Calu3 (cell line): Measurements from ENCODE around the gene SOS2. TPM values are rescaled to one million over a fixed set of nuclear protein-coding genes. Genes with fewer than 3 reads are reported as not detected.

Experiments
- BruUV-seq: library from RNA; stranded (reverse); fragments of 400-500 nt; replicated peaks from 2 replicates; lab custom pipeline; 2021; lab: Mats Ljungman, UMichigan
- CTCF ChIA-PET: fragments of 300-600 bp; sonication (Branson Sonifier 250); formaldehyde crosslinking; loops from one replicate; lab custom pipeline; 2022; ENCODE audit warnings: antibody characterized with exemption; lab: Charles Lee
- DNase-seq: peaks from one replicate; pipeline ENCODE4 v3.0.0; 2022
- H3K27ac Mint-ChIP-seq: one replicate; pipeline ENCODE4 v1.8.0; 2022; ENCODE audit warnings: mixed read lengths; ENCODE audit not compliant: unreplicated experiment
- H3K27me3 Mint-ChIP-seq: one replicate; pipeline ENCODE4 v1.8.0; 2022; ENCODE audit warnings: mixed read lengths; ENCODE audit not compliant: unreplicated experiment
- H3K36me3 Mint-ChIP-seq: one replicate; pipeline ENCODE4 v1.8.0; 2022; ENCODE audit warnings: mild to moderate bottlenecking, moderate library complexity, mixed read lengths; ENCODE audit not compliant: insufficient read depth, unreplicated experiment
- H3K4me1 Mint-ChIP-seq: one replicate; pipeline ENCODE4 v1.8.0; 2022; ENCODE audit warnings: mild to moderate bottlenecking, low read depth, mixed read lengths; ENCODE audit not compliant: unreplicated experiment
- H3K4me3 Mint-ChIP-seq: one replicate; pipeline ENCODE4 v1.8.0; 2022; ENCODE audit warnings: mild to moderate bottlenecking, low read depth, moderate library complexity, mixed read lengths; ENCODE audit not compliant: unreplicated experiment
- H3K9me3 Mint-ChIP-seq: one replicate; pipeline ENCODE4 v1.8.0; 2022; ENCODE audit warnings: low read depth, mixed read lengths; ENCODE audit not compliant: unreplicated experiment
- CTCF ChIP-seq: fragments of 200-600 bp; IDR thresholded peaks from one replicate; pipeline ENCODE4 v1.8.0; 2022; ENCODE audit warnings: antibody characterized with exemption; ENCODE audit not compliant: unreplicated experiment
- intact Hi-C: fragments of 100-400 bp; cut with micrococcal nuclease; formaldehyde crosslinking; loops from one replicate; pipeline ENCODE4 v1.10.0; 2022; ENCODE audit not compliant: unreplicated experiment
- total RNA-seq: library from RNA; stranded (reverse); gene quantifications from 2 replicates; pipeline ENCODE4 v1.2.3, GENCODE V29; 2022

SOS2 gene
- total RNA-seq, 1 experiment from 2014 or later, result 17.1 TPM

GRCh38 chr14:50218501-50218900 lies 12.9 kb downstream of the SOS2 start:
- H3K27ac Mint-ChIP-seq, result no peak overlapping the region
- H3K36me3 Mint-ChIP-seq, result peaks cover 6% of the 10 kb centered on the region
- intact Hi-C loops, result no loop called here
- H3K4me1 Mint-ChIP-seq, result peaks cover 12% of the 10 kb centered on the region
- DNase-seq, result no peak
- no peak for TF ChIP-seq CTCF
- no TSS peak for BruUV-seq
- no peak overlapping the region for H3K4me3 Mint-ChIP-seq
- no peaks in the 10 kb centered on the region for H3K9me3 Mint-ChIP-seq
- H3K27me3 Mint-ChIP-seq, result no peaks in the 10 kb centered on the region
- CTCF ChIA-PET, result interaction anchor here (0.7 kb wide), 2 partner anchors 42 to 442 kb away, joined by 4 read pairs; no protein-coding TSS in a partner anchor

- no peak for TF ChIP-seq CTCF
- no peak overlapping the region for H3K27ac Mint-ChIP-seq
- H3K36me3 Mint-ChIP-seq, result no peaks in the 10 kb centered on the region
- intact Hi-C loops, result no loop called here
- no TSS peak for BruUV-seq
- no peak overlapping the region for H3K4me3 Mint-ChIP-seq
- H3K4me1 Mint-ChIP-seq, result peaks cover 9% of the 10 kb centered on the region
- no peak for DNase-seq
- H3K27me3 Mint-ChIP-seq, result no peaks in the 10 kb centered on the region
- CTCF ChIA-PET, result no interaction called here
- no peaks in the 10 kb centered on the region for H3K9me3 Mint-ChIP-seq
Measured at GRCh38 chr14:50215416-50215815, 16.0 kb downstream of the SOS2 start.

GRCh38 chr14:50213795-50214194 lies 17.6 kb downstream of the SOS2 start:
- CTCF ChIA-PET, result no interaction called here
- H3K27me3 Mint-ChIP-seq, result no peaks in the 10 kb centered on the region
- BruUV-seq, result no TSS peak
- no peaks in the 10 kb centered on the region for H3K9me3 Mint-ChIP-seq
- H3K4me3 Mint-ChIP-seq, result no peak overlapping the region
- no peak overlapping the region for H3K27ac Mint-ChIP-seq
- intact Hi-C loops, result no loop called here
- H3K36me3 Mint-ChIP-seq, result no peaks in the 10 kb centered on the region
- no peak for TF ChIP-seq CTCF
- DNase-seq, result no peak
- H3K4me1 Mint-ChIP-seq, result peaks cover 9% of the 10 kb centered on the region

GRCh38 chr14:50212726-50213125 lies 18.7 kb downstream of the SOS2 start:
- DNase-seq, result no peak
- Mint-ChIP-seq H3K4me3 (no peak overlapping the region), H3K4me1 (peaks cover 9% of the 10 kb centered on the region), H3K27me3 (no peaks in the 10 kb centered on the region), H3K27ac (no peak overlapping the region), H3K36me3 (no peaks in the 10 kb centered on the region), H3K9me3 (no peaks in the 10 kb centered on the region)
- intact Hi-C loops, result no loop called here
- TF ChIP-seq CTCF, result no peak
- CTCF ChIA-PET, result no interaction called here
- BruUV-seq, result no TSS peak
